Hematopoietic multipotent progenitor cell treated with erythropoietin and hydrocortisone succinate and interleukin-3 and kit ligand, for 6 days (in vitro differentiated cells): Measurements from ENCODE around the gene CEP72.
"Not testable (repeated sequence)": the region's sequence is repeated elsewhere in the genome, so short reads cannot be mapped to it uniquely, and the experiment has no call there.

ENCODE experiments used
- DNase-seq: peaks from one replicate; pipeline ENCODE4 v3.0.0-alpha.2; 2015

The CEP72 gene

GRCh38 chr5:620152-620551, 8.0 kb downstream of the CEP72 start:
- no peak for DNase-seq

DNA sequence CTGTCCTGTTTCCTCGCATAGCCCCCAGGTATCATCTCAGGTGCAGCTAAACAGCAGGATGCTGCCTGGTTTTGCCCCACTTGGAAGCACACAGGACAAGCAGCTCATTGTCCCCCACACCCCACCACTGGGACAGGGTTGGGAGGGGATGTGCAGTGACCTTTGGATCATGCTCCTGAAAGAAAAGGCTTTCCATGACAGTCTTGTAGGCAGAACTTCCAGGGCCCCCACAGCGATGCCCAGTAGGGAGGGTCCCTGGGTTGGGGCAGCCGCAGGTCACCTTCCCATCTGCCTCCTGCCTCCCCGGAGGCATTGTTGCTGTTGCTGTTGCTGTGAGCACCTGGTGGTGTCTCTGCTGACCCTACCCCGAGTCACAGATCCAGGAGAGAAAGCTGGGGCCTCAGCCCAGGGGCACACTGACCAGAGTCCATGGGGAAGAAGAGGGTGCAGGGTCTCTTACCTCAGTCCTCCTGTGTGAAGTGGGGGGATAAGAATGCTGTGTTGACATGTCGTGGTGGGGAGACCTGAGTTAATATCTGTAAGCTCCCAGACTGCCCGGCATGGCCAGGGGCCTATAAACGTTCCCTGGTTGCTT, 8.5 kb downstream of the CEP72 start:
- no peak for DNase-seq

DNA sequence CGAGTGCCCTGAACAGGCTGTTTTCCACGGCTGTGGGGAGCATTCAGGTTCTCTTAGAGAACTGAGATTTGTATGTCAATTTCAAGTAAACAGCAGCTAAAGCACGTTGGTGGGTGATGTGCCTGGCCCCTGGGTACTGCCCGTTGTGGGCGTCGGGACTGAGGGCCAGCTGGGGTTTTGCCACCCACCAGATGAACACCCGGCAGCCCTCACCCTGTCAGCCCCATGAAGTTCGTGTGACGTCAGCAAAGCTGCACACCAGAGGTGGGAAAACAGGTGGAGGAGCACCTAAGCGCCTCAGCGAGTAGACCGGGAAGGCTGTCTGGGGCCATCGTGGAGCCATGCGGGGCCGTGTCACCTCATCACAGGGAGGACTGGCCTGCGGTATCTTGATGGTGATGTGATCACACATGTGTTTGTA, 9.2 kb downstream of the CEP72 start:
- DNase-seq, result no peak

DNA sequence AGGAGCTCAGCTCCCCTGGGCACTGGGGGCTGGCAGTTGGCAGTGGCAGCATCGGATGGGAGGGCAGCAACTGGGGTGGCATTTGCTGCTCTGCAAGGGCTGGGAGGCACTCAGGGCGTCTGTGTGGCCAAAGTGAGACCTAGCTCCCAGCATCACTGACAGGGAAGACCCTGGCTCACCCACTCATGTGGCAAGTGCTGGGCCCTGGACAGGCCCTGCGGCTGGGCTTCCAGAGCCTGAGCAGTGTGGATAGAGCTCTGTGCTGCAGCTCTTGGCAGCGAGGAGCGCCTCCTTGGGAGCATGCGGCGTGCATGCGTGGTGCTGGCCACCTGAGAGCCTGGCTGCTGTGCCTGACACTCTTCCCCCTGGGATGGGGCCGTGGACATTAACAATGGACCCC, 10.2 kb downstream of the CEP72 start:
- DNase-seq, result no peak

GRCh38 chr5:622946-623522, 10.9 kb downstream of the CEP72 start:
- no peak for DNase-seq

GRCh38 chr5:623531-623930, 11.4 kb downstream of the CEP72 start:
- no peak for DNase-seq

- no peak for DNase-seq
These were observed 12.2 kb downstream of the CEP72 start for GRCh38 chr5:624118-624950.

DNA sequence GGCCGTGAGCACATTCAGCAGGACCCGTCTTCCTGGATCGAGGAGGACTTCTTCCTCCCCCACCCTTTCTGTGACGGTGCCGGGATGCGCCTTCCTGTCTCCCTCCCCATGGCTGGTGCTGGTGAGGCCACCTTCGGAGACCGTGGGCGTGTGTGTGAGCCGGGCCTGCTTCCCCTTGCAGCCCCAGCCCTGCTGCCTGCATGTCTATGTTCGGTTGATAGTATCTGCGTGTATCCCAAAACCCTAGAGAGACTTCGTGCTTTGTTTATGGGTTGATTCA, 12.8 kb downstream of the CEP72 start:
- no peak for DNase-seq

DNA sequence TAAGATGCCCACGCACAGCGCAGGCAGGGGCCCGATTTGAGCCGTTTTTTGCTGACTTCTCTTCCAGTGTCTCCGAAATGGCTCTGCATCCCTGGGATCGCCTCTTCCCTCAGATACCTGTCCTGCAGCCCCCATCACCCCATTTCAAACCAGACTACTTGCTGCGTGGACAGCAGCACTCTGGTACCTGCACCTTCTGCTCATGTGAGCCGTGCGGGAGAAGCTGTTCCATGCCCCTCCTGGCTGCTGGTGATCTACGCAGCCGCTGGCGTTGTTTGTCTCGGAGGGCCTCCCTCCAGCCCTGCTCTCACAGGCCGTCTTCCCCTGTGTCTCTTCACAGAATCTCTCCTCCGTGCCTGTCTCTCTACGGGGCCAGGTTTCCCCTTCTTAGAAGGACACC, 13.4 kb downstream of the CEP72 start:
- no peak for DNase-seq

DNA sequence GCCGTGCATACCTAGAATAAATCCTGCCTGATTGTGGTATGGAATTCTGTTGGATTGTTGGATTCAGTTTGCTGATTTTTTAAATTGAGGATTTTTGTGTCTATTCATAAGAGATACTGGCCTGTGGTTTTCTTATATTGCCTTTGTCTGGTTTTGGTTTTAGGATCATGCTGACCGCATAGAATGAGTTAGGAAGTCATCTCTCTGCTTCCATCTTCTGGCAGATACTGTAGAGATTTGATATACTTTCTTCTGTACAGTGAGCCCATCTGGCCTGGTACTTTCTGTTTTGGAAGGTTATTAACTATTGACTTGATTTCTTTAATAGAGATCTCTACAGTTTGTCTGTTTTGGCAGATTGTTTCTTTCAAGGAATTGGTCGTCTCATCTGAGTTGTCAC, 14.7 kb downstream of the CEP72 start:
- no peak for DNase-seq

DNA sequence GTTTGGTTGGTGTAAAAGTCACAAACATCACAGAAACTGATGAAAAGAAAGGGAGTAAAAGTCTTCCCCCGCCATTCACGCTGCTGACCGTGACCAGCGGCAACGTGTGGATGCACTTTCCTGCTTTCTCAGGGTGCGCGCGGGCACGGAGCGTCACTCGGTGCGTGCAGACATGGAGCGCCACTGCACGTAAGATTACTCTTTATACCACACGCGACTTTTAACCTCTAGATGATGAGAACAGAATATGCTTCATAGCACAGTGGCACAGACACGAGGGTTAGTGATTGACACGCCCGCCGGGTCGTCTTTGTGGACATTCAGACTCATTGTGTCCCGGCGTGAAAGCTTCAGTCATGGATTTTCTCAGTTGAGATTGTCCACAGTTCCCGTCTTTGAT, 15.7 kb downstream of the CEP72 start:
- DNase-seq, result no peak

- DNase-seq, result not testable (repeated sequence)
These were observed 16.4 kb downstream of the CEP72 start for GRCh38 chr5:628351-629205.

DNA sequence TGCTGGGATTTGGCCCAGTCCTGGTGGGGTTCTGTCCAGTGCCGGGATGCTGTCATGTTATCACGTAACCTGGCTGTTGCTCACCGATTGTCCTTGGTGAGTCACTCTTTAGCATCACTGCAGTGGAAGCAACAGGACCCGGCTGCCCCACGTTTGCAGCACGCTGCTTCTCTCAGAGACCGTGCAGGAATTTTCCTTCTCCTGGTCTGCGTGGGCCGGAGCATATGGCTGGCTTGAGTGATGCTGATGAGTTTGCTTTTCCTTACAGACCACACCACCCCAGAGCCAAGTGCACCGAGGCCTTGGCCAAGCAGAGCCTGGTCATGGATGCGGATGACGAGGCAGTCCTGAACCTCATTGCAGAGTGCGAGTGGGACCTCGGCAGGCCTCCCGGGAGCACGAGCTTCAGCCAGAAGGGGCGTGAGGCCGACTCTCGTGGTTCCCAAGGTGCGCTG, 21.4 kb downstream of the CEP72 start:
- DNase-seq, result no peak

DNA sequence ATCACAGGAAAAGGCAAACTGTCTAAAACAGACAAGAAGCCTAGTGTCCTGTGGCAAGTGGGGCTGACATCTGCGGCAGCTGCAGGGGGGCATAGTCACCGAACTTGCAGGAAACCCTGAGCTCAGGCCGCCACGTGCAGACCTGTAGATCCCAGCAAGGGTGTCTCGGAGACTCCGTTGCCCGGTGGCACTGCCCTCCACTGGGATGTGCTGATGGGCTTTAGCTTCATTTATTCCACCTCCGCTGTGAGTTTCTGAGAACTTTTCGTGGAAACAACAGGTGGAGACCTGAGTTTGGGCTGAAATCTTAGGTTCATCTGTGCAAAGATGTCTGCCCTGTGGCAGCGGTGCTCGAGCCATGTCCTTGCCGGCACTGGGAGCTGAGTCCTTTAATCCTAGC, 22.1 kb downstream of the CEP72 start:
- DNase-seq, result no peak

DNA sequence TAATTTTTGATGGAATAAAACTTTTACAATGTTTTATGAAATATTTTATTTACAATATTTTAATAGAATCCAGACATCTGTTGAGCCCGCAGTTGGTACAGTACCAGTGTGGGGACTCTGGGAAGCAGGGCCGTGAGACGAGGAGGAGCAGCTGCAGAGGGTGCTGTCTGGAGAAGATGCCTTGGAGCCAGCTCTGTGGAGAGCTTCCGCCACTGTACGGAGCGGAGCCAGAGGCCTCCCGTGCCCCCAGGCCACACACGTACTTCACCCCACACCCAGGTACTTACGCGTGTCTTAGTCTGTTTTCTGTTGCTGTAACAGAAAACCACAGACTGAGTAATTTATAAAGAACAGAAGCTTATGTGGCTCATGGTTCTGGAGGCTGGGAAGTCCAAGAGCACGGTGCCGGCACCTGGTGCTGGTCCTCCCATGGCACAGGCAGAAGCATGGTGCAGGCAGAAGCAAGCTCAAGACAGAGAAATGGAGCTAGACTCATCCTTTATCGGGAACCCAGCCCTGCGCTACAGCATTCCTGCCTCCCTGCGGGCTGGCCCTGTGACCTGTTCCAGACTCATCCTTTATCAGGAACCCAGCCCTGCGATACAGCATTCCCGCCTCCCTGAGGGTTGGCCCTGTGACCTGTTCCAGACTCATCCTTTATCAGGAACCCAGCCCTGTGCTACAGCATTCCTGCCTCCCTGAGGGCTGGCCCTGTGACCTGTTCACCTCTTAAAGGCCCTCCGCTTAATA, 23.3 kb downstream of the CEP72 start:
- no peak for DNase-seq

GRCh38 chr5:636951-637350, 24.8 kb downstream of the CEP72 start:
- no peak for DNase-seq

DNA sequence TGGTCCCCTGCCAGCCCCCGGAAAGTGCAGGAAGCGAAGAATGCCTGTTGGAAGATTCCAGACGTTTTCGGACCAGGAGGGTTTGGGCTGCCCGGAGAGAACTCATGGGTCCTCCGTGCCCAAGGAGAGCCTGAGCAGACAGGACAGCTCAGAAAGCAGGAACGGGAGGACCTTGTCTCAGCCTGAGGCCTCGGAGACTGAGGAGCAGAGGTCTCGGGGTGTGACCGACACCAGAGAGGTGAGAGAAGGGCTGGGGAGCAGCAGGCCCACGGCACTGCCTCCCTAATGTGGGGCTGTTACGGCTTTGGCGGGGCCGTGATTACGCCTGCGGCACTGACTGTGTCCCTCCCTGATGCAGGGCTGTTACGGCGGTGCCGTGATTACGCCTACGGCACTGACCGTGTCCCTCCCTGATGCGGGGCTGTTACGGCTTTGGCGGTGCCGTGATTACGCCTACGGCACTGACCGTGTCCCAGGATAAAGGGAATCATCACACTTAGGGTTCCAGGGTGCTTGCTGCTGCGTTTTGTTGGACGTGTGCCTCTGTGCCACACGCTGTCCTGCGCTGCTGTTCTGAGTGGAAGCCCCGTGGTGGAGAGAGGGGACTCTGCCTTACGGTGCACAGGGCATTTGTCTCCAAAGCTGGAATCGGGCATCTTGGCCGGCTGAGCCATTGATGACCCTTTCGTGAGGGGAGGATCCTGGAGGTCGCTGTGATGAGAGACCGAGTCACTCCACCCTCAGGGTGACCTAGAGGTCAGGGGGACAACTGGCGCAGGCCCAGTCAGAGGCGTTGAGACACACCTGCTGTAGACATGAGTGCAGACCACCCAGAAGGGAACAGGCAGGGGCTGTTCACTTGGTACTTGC, 25.7 kb downstream of the CEP72 start:
- DNase-seq, result no peak

GRCh38 chr5:638501-639252, 26.5 kb downstream of the CEP72 start:
- DNase-seq, result no peak

DNA sequence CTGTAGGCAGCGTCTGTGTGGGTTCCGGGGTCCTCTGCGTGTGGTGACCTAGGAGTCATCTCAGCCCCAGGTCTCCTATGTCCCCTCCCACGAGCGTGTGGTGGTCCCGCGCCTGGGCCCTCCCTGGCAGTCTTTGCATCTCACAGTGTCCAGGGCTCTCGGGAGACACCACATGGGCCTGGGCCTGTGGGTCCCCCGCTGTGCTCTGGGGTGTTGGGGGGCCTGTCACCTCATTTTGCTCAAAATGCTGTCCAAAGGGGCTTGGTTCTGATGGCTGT, 27.1 kb downstream of the CEP72 start:
- no peak for DNase-seq

DNA sequence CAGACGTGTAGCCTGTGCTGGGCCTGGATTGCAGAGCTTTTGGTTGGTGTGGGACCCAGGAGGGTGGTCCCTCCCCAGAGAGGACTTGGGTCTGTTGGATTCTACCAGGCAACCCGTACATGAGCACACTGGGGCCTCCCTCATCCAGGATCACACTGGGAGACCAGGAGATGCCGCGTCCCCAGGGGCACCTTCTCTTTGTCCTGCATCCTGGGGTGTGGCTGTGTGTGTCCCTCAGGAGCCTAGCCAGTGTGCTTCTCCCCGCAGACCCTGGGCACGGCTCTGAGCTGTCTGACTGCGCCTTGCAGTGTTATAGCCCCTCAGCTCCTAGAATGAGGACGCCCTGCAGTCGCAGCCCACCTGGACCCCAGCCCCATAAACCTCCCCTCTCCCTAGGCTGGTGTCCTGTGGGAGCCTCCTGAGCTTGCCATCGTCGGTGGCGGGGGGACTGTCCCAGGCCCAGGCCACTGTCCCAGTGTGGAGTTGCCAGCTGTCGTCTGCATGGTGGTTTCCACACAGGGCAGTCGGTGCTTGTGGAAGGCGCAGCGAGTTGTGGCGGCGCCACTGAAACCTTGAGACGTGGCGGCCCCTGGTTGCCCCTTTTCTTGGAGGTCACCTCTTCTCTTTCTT, 27.6 kb downstream of the CEP72 start:
- no peak for DNase-seq
